GM21381 (cell line): Measurements from ENCODE around the gene TRIM10.
"Not testable (repeated sequence)": the region's sequence is repeated elsewhere in the genome, so short reads cannot be mapped to it uniquely, and the experiment has no call there.

ENCODE experiments used
- ATAC-seq: cut with Tn5 transposase; IDR thresholded peaks from one replicate; pipeline ENCODE4 v1.9.1; 2021; ENCODE audit warnings: mild to moderate bottlenecking, moderate library complexity; ENCODE audit not compliant: unreplicated experiment

Gene TRIM10

DNA sequence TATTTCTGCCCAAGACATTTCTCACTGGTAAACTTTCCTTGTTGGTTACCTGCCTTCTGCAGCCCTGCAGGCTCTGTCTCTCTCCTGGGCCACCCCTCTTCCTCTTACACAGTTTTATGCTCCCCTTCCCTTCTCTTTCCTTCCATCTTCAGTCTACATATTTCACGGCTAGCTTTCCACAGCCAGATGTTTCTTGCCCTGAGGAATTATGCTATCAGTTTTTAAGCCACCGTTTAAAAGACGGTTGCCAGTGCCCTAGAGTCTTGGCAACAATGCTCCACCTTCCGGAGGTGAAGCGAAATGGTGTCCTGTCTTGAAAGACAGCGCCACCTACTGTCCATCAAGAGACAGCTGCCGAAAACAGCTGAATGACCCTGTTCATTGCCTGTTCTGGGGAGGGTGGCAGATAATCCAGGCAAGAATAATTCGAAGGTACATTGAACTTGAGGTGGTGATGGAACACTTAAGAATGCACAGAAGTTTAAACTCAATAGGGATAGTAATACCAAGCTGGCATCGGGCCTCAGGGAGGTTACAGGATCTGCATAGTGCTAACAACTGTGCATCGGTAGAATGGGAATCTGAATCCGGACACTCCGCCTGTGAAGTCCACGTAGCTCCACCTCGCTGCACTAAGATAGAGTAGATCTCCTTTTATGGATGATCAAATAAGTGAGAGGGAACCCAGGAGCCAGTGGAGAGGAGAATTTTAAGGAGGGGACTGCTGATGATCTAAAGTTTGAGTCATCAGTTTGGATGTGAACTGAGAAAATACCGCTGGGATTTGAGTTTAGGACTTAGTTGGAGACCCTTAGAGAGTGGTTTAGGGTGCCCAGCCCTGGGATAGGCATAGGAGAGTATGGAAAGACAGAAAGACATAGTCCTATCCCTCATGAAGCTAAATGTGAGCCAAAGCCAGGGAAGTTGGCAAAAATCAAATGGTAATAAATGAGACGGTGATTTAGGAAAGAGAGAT lies 29.8 kb downstream of the TRIM10 start:
- peak; percentile 71 for ATAC-seq

DNA sequence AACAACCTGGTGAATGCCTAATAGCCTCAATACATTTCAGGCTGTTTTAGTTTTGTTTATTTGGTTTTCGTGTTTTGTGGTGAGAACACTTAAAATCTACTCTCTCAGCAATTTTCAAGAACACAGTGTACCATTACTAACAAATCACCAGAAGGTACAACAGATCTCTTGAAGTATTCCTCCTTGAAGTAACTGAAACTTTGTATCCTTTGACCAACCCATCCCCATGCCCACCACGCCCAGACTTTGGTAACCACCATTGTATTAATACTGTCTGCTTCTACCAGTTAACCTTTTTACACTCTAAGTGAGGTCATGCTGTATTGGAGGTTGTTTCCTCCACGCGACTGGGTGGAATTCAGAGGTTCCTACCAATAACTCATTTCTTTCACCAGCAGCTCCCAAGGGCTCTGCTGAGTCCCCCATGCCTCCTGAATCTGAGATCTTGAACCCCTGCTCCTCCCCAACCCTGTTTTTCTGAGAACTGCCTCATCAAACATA lies 30.8 kb downstream of the TRIM10 start:
- ATAC-seq: no peak

GRCh38 chr6:30129265-30130178 lies 31.5 kb downstream of the TRIM10 start:
- no peak for ATAC-seq

- ATAC-seq: no peak
Measured at GRCh38 chr6:30127238-30128093, 33.5 kb downstream of the TRIM10 start.

DNA sequence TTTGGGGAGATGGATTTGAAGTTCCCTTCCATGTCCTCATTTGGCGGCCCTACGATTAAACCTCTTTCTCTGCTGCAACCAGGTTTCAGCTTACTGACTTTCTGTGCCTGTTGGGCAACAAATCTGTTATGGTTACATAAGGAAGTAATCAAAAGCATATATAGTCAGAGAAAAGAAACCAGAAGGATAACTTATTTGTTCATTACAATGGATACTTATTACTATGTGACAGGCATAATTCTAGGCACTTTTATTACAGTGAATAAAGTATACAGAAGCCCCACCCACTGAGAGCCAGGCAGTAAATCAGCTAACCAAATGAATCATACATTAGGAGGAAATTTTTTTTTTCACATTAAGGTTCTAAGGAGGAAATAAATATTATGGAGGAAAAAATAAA lies 38.5 kb downstream of the TRIM10 start:
- no peak for ATAC-seq

DNA sequence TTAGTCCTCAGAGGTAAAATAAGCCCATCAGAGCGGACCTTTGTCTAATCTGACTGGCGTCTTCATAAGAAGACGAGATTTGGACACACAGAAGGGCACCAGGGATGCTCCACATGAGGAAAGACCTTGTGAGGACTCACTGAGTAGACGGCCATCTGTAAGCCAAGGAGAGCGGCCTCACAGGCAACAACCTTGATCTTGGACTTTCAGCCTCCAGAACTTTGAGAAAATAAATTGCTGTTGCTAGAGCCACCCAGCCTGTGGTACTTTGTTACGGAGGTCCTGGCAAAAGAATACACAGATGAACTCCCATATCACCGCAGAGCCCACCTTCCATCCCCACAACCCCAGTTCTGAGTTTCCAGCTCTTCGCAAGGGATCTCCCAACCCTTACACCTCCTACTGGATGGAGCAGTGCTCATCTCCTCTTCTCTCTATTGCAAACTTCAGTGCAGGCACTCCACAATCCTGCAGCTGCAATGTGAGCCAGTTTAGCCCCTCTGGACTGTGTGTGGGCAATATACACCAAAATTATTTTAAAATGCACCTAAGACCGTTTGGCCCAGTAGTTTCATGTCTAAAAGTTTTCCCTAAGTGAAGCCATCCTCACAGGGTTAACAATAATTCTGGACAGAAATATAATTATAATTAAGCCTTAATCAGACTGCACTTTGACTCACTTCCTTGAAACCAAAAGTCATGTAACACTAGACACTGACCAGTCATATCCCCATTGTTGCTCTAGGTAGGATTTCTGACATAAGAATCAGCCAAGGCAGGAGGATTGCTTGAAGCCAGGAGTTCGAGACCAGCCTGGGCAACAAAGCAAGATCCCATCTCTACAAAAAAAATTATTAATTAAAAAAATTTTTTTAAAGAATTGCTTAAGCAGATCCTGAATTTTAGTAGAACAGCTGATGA lies 39.3 kb downstream of the TRIM10 start:
- no peak for ATAC-seq

DNA sequence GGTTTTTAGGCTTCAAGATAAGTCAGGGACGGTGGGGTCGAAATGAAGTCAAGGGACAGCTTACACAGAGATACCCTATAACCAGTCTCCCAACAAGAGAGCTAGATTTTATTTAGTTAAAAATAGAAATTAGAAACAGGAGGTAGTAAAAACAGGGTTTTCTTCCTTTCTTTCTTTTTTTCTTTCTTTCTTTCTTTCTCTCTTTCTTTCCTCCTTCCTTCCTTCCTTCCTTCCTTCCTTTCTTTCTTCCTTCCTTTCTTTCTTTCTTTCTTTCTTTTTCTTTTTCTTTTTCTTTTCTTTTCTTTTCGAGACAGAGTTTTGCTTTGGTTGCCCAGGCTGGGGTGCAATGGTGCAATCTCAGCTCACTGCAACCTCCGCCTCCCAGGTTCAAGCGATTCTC lies 42.3 kb downstream of the TRIM10 start:
- not testable (repeated sequence) for ATAC-seq

DNA sequence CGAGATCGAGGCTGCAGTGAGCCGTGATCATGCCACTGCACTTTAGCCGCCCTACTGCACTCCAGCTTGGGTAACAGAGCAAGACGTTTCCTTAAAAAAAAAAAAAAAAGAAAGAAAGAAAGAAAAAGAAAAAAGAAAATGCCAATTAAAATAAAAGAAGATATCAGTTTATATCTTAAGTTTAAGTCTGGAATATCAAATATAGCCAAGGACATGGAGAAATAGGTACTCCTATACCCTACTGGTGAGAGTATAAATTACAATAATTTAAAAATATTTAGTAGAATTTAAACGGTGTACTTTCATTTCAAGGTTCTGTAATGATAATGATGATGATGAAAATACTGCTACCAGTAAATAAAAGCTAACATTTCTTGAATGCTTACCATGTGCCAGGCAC lies 44.3 kb downstream of the TRIM10 start:
- ATAC-seq: no peak

- ATAC-seq: no peak
Measured at GRCh38 chr6:30113841-30114240, 47.2 kb downstream of the TRIM10 start.

DNA sequence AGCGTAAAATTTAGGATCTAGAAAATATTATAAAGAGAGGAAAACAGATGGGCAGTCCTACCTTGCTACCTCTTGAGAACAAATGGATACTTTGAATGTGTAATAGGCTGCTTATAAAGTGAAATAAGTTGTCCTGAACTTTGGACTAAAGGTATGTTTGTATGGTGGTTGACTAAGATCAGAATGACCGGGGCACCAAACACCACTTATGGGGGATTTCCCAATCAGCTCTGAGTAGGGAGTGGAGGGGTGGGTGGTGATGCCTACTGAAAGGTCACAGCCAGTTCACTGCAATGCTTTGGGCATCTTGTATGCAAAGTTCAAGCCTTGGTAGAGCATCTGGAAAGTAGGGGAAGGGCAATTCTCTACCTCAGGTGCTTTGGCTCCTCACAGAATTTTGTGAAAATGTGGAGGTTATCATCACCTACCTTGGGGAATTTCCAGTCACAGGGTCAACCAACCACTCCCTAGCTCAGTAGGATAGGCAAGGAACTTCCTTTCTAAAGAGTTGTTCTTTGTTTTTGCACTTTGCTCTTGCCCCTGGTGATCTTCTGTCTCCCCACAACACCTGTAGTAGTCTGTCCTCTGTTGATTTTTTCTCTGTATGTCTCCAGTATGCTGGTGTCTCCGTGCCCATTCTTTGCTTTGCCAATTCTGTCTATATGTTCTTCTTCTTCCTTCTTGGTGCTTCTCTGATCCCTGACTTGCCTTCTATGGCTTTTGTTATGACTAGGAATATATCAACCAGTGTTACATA lies 47.8 kb downstream of the TRIM10 start, which contains the start of gene TRIM31:
TRIM31 (minus strand) TSS at position 88 of the 757 bp plus-strand sequence. CDS start 285 bp downstream, outside the sequence.
- ATAC-seq: peak; percentile 57

DNA sequence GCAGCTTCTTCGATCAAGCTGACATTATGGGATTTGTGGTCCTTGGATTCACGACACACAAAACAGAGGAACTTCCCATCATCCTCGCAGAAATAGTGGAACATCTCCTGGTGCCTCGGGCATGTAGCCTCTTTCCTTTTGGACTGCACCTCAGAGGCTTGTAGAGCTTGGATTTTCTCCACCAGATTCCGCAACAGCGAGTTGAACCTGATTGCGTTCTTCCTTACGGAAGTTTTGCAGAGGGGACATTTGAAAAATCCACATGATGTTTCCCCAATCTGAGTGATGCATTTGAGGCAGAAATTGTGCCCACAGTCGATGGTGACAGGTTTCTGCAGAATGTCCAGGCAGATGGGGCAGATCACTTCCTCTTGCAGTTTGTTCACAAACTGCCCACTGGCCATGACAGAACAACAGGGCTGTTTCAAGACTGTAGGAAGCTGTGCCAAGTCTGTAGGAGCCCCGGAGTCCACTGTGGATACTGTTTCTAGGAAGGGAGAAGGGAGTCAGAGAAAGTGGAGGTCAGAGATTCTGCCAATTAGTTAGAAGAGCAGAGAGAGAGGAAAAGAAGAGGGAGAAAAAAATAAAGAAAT lies 48.5 kb downstream of the TRIM10 start:
- no peak for ATAC-seq

DNA sequence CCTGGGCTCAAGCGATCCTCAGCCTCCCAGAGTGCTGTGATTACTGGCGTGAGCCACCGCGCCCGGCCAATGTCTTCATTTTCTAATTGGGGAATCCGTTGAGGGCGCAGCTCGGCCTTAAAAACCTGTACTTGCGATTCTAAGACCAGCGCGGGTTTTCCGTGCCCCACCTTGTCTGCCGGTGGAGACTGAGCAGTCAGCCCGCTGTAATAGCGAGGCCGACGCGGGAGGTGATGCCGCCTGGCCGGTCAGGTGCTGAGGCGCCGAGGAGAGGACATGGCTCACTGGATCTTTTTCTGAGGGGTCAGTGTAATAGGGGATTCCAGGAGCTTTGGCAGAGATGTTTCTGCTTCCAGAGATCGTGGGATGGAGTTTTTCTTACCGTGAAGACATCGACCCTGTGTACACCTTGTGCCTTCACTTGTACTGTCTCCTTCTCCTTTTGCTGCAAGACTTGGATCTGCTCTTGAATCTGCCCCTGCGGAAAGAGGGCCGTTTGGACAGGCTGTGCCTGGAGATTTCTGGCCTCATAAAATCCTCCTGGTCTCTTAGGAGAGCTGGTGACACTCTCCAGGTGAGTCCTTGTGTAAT lies 49.6 kb downstream of the TRIM10 start:
- no peak for ATAC-seq

DNA sequence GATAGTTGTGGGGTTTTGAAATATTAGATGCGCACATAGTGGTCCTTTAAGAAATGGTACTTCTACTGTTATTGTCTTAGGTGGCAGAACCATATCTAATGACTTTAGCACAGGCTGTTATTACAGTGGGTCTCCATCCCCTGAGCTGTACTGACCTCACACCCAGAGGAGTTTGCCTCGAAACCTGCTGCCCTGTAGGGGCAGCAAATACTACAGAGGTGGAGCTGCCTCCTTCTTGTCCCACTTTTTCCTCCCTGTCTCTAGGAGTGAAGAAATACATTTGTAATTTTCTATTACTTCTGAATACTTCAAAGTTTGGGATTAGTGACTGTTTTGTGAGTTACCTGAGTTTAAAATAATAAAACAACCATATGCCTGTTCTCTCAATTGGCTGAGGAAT lies 56.4 kb downstream of the TRIM10 start:
- ATAC-seq: no peak

DNA sequence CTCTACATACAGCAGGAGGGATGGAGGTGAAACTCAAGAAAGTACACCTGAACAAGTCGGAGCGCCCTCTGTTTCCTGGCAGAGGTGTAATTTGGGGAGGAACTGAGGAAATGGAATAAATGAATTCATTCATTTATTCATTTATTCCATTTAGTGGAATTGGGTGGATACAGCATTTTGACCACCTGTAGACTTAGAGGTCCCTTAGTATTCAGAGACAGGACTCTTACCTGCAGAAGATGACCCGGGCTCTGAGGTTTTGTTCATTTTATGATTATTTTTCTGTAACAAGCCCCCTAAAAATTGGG lies 57.2 kb downstream of the TRIM10 start:
- no peak for ATAC-seq

GRCh38 chr6:30102970-30103871 lies 57.8 kb downstream of the TRIM10 start:
- peak; percentile 63 for ATAC-seq

GRCh38 chr6:30102414-30102969 lies 58.5 kb downstream of the TRIM10 start:
- no peak for ATAC-seq
